Natural killer cell (primary cell): ENCODE data around the gene SLC38A1. TPM values are rescaled to one million over a fixed set of nuclear protein-coding genes. Genes with fewer than 3 reads are reported as not detected.

ENCODE experiments used
- ATAC-seq, 3 donors: fragments of 150-1000 bp in 2 of 3; fragments of 200-7000 bp in 1 of 3; cut with Tn5 transposase; 1 replicate in 1 of 3; 2 replicates in 2 of 3; pipeline ENCODE4 v1.10.0; 2021; ENCODE audit warnings: mild to moderate bottlenecking in 2 of 3, moderate library complexity in 2 of 3
- DNase-seq, 2 donors: peaks; one replicate each; pipeline versions ENCODE4 v3.0.0 to v3.0.0-alpha.2; 2013 to 2021; ENCODE audit warnings: mixed read lengths in 1 of 2
- H3K27ac ChIP-seq: one replicate; pipeline ENCODE4 v1.5.1; 2013; ENCODE audit warnings: mild to moderate bottlenecking, low read length
- H3K27me3 ChIP-seq: one replicate; pipeline ENCODE4 v1.6.1; 2013; ENCODE audit warnings: low read length; ENCODE audit not compliant: control insufficient read depth, insufficient read depth
- H3K36me3 ChIP-seq: one replicate; pipeline ENCODE4 v1.6.1; 2013; ENCODE audit warnings: low read length; ENCODE audit not compliant: control insufficient read depth, insufficient read depth
- H3K4me1 ChIP-seq: one replicate; pipeline ENCODE4 v1.6.1; 2013; ENCODE audit warnings: low read length; ENCODE audit not compliant: control insufficient read depth, insufficient read depth
- H3K4me3 ChIP-seq: one replicate; pipeline ENCODE4 v1.5.1; 2013; ENCODE audit warnings: low read length
- H3K9me3 ChIP-seq: one replicate; pipeline ENCODE4 v1.6.1; 2013; ENCODE audit warnings: low read length; ENCODE audit not compliant: control insufficient read depth, insufficient read depth
- H3K27ac Mint-ChIP-seq, 2 donors: one replicate each; pipeline ENCODE4 v1.8.0; 2022; ENCODE audit warnings: mild to moderate bottlenecking in 2 of 2, mixed read lengths in 2 of 2, moderate library complexity in 1 of 2
- H3K27me3 Mint-ChIP-seq, 2 donors: one replicate each; pipeline ENCODE4 v1.8.0; 2022; ENCODE audit warnings: low read depth in 2 of 2, mixed read lengths in 2 of 2
- H3K36me3 Mint-ChIP-seq: one replicate; pipeline ENCODE4 v1.8.0; 2022; ENCODE audit warnings: mixed read lengths
- H3K4me1 Mint-ChIP-seq, 2 donors: one replicate each; pipeline ENCODE4 v1.8.0; 2022; ENCODE audit warnings: mixed read lengths in 2 of 2
- H3K4me3 Mint-ChIP-seq: one replicate; pipeline ENCODE4 v1.8.0; 2022; ENCODE audit warnings: mild to moderate bottlenecking, moderate library complexity, mixed read lengths
- H3K9me3 Mint-ChIP-seq, 2 donors: one replicate each; pipeline ENCODE4 v1.8.0; 2022; ENCODE audit warnings: mixed read lengths in 2 of 2
- whole genome bisulfite sequencing: methylation state at CpG from one replicate; pipeline ENCODE4 v1.1.7; 2013; ENCODE audit warnings: missing lambda C conversion rate; ENCODE audit not compliant: insufficient coverage; 5-methylcytosine and 5-hydroxymethylcytosine counted together
- intact Hi-C: fragments of 100-400 bp; cut with micrococcal nuclease; formaldehyde crosslinking; loops from one replicate; pipeline ENCODE4 v1.14.2; 2022
- total RNA-seq, 4 donors: library from RNA; stranded (reverse); fragments of 120-200 nt in 1 of 4; gene quantifications; one replicate each; pipeline versions ENCODE4 v1.2.3 to v1.2.4, GENCODE V29; 2013 to 2022
- TF ChIP-seq, protein P1 (sequence below): fragments of 200-600 bp; IDR thresholded peaks from one replicate; pipeline ENCODE4 v1.8.0; 2022; ENCODE audit warnings: antibody characterized with exemption

The SLC38A1 gene
- total RNA-seq, 3 donors from 2014 or later (not counting 1 experiment from before 2014, with no cell fraction given): 295 to 385 (median 354) TPM

GRCh38 chr12:46265102-46265501, 3.7 kb downstream of the SLC38A1 start:
- Histone ChIP-seq H3K4me3 (no peak overlapping the region), H3K27ac (peak overlapping the region; percentile 94), H3K4me1 (peaks cover 32% of the 10 kb centered on the region), H3K9me3 (no peaks in the 10 kb centered on the region), H3K27me3 (no peaks in the 10 kb centered on the region), H3K36me3 (peaks cover 3% of the 10 kb centered on the region)
- no peaks in the 10 kb centered on the region for H3K36me3 Mint-ChIP-seq
- no peak overlapping the region for H3K27ac Mint-ChIP-seq
- no peak for DNase-seq
- ATAC-seq: no peak
- H3K27me3 Mint-ChIP-seq: no peaks in the 10 kb centered on the region
- H3K4me1 Mint-ChIP-seq: peaks cover 5 to 13% of the 10 kb centered on the region in 2 donors
- no peak overlapping the region for H3K4me3 Mint-ChIP-seq
- H3K9me3 Mint-ChIP-seq: no peaks in the 10 kb centered on the region
- intact Hi-C loops: loop anchor here (5.0 kb wide), 4 partner anchors 397 to 952 kb away; partner anchors contain the start of gene ARID2
- TF ChIP-seq, protein P1, sequence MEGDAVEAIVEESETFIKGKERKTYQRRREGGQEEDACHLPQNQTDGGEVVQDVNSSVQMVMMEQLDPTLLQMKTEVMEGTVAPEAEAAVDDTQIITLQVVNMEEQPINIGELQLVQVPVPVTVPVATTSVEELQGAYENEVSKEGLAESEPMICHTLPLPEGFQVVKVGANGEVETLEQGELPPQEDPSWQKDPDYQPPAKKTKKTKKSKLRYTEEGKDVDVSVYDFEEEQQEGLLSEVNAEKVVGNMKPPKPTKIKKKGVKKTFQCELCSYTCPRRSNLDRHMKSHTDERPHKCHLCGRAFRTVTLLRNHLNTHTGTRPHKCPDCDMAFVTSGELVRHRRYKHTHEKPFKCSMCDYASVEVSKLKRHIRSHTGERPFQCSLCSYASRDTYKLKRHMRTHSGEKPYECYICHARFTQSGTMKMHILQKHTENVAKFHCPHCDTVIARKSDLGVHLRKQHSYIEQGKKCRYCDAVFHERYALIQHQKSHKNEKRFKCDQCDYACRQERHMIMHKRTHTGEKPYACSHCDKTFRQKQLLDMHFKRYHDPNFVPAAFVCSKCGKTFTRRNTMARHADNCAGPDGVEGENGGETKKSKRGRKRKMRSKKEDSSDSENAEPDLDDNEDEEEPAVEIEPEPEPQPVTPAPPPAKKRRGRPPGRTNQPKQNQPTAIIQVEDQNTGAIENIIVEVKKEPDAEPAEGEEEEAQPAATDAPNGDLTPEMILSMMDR: no peak

- ATAC-seq (no peak), DNase-seq (no peak)
- H3K9me3 ChIP-seq: no peaks in the 10 kb centered on the region
- H3K27me3 ChIP-seq: no peaks in the 10 kb centered on the region
- no peaks in the 10 kb centered on the region for H3K9me3 Mint-ChIP-seq
- peaks cover 31% of the 10 kb centered on the region for H3K4me1 ChIP-seq
- H3K27ac Mint-ChIP-seq: no peak overlapping the region
- H3K36me3 Mint-ChIP-seq: no peaks in the 10 kb centered on the region
- peaks cover 0 to 6% of the 10 kb centered on the region in 2 donors for H3K4me1 Mint-ChIP-seq
- no peaks in the 10 kb centered on the region for H3K27me3 Mint-ChIP-seq
- H3K27ac ChIP-seq: no peak overlapping the region
- WGBS: no CpG with 5 or more reads among the region's 1 CpG
- intact Hi-C loops: no loop called here
- H3K4me3 Mint-ChIP-seq: peak overlapping the region; percentile 60
- peaks cover 3% of the 10 kb centered on the region for H3K36me3 ChIP-seq
- TF ChIP-seq, protein P1: no peak
- H3K4me3 ChIP-seq: no peak overlapping the region
These were observed 4.8 kb downstream of the SLC38A1 start for GRCh38 chr12:46264057-46264456.

DNA sequence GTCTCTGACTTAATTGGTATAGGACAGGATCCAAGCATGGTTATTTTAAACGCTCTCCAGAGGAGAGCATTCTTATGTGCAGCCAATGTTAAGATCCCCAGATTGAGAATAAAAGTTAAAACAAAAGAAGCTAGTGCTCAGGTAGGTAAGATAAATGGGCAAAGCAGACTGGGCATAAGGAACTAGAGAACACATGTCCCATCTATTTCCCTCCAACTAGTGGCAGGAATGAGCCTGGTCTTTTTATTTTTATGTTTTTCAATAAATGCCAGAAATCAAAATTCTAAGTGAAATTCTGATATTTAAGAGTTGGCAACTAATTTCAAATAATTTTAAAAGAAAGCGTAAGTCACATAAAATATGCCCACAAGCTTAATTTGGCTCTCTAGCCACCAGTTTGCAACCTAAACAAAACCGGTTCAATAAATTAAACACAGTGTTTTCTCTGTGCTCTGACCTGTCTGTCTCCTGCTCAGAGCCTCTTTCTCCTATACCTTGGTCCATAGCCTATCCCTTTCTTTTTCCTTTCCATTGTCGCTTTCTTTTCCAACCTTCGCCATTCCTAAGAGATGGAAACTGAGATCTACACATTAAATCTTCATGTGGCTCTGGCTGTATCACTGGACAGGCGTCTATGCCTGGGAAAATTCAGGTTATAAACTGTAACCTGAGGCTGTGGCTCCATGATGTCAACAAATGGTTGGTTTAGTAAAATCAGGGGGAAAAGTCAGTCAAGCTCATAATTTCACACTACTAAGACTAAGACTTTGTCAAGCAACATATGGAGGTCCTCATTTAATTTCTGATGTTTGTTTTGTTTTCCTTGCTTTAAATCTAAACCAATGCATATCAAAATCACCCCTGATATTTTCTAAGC, 5.5 kb downstream of the SLC38A1 start:
- H3K27ac Mint-ChIP-seq: no peak overlapping the region
- no peak for DNase-seq
- no peaks in the 10 kb centered on the region for H3K4me1 Mint-ChIP-seq
- Histone ChIP-seq H3K9me3 (no peaks in the 10 kb centered on the region), H3K4me1 (peaks cover 35% of the 10 kb centered on the region), H3K27me3 (no peaks in the 10 kb centered on the region), H3K27ac (no peak overlapping the region), H3K4me3 (no peak overlapping the region), H3K36me3 (peaks cover 3% of the 10 kb centered on the region)
- ATAC-seq: no peak
- TF ChIP-seq, protein P1: no peak
- WGBS: 89% methylated on average over 6 of the region's 6 CpGs
- intact Hi-C loops: no loop called here
- no peaks in the 10 kb centered on the region for H3K9me3 Mint-ChIP-seq
- no peaks in the 10 kb centered on the region for H3K36me3 Mint-ChIP-seq
- no peaks in the 10 kb centered on the region for H3K27me3 Mint-ChIP-seq
- peak overlapping the region; percentile 62 for H3K4me3 Mint-ChIP-seq
